ENCODE data around the gene FGD2. TPM values are rescaled to one million over a fixed set of nuclear protein-coding genes. Genes with fewer than 3 reads are reported as not detected.

Gene FGD2
- total and polyA plus RNA-seq, 9 of the 15 experiments (the other 6 are each of a cell fraction or from before 2014, with no cell fraction given) = 0.09 TPM; not detected in 8

- TF ChIP-seq PRPF4 (IDR thresholded peaks at IDR 0.05; ENCODE audit: insufficient read depth, low read depth, low read length, poor library complexity, severe bottlenecking) (no peak), YY1 (IDR thresholded peaks at IDR 0.05; ENCODE audit: borderline replicate concordance in 1 of 3, control insufficient read depth in 1 of 3, extremely low read depth in 1 of 3, insufficient read depth in 3 of 3, insufficient read length in 1 of 3, insufficient replicate concordance in 2 of 3, low read depth in 1 of 3, low read length in 2 of 3) (peak in 1 of 3 experiments; percentile 28), MYBL2 (IDR thresholded peaks at IDR 0.05; ENCODE audit: low read depth) (no peak), MYBL2 (CRISPR knock-in tag; IDR thresholded peaks at IDR 0.05; ENCODE audit: borderline replicate concordance) (no peak), HSF4 (CRISPR knock-in tag; IDR thresholded peaks at IDR 0.05; ENCODE audit: borderline replicate concordance) (no peak), EGR1 (conservative IDR thresholded peaks at IDR 0.05) (no peak; the same call in 1 of the 2 replicates), POLR3G (IDR thresholded peaks at IDR 0.05; ENCODE audit: extremely low read depth, insufficient read length, insufficient replicate concordance) (no peak), GATAD2A (IDR thresholded peaks at IDR 0.05) (0 out of 2 replicates have a peak, but pooled peaks have one; percentile 70), ARID2 (IDR thresholded peaks at IDR 0.05) (no peak), CBX5 (IDR thresholded peaks at IDR 0.05; ENCODE audit: borderline replicate concordance, low read depth) (no peak), ZNF75A (CRISPR knock-in tag; IDR thresholded peaks at IDR 0.05) (no peak)
- TF ChIP-seq, protein P1, sequence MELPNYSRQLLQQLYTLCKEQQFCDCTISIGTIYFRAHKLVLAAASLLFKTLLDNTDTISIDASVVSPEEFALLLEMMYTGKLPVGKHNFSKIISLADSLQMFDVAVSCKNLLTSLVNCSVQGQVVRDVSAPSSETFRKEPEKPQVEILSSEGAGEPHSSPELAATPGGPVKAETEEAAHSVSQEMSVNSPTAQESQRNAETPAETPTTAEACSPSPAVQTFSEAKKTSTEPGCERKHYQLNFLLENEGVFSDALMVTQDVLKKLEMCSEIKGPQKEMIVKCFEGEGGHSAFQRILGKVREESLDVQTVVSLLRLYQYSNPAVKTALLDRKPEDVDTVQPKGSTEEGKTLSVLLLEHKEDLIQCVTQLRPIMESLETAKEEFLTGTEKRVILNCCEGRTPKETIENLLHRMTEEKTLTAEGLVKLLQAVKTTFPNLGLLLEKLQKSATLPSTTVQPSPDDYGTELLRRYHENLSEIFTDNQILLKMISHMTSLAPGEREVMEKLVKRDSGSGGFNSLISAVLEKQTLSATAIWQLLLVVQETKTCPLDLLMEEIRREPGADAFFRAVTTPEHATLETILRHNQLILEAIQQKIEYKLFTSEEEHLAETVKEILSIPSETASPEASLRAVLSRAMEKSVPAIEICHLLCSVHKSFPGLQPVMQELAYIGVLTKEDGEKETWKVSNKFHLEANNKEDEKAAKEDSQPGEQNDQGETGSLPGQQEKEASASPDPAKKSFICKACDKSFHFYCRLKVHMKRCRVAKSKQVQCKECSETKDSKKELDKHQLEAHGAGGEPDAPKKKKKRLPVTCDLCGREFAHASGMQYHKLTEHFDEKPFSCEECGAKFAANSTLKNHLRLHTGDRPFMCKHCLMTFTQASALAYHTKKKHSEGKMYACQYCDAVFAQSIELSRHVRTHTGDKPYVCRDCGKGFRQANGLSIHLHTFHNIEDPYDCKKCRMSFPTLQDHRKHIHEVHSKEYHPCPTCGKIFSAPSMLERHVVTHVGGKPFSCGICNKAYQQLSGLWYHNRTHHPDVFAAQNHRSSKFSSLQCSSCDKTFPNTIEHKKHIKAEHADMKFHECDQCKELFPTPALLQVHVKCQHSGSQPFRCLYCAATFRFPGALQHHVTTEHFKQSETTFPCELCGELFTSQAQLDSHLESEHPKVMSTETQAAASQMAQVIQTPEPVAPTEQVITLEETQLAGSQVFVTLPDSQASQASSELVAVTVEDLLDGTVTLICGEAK (IDR thresholded peaks at IDR 0.05) = peak; percentile 56; the same call in 1 of the 2 replicates
- TF ChIP-seq, protein P1 (CRISPR knock-in tag; IDR thresholded peaks at IDR 0.05) = no peak
- TF ChIP-seq, protein P2, sequence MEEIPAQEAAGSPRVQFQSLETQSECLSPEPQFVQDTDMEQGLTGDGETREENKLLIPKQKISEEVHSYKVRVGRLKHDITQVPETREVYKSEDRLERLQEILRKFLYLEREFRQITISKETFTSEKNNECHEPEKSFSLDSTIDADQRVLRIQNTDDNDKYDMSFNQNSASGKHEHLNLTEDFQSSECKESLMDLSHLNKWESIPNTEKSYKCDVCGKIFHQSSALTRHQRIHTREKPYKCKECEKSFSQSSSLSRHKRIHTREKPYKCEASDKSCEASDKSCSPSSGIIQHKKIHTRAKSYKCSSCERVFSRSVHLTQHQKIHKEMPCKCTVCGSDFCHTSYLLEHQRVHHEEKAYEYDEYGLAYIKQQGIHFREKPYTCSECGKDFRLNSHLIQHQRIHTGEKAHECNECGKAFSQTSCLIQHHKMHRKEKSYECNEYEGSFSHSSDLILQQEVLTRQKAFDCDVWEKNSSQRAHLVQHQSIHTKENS (CRISPR knock-in tag; IDR thresholded peaks at IDR 0.05) = no peak
- TF ChIP-seq, protein P3, sequence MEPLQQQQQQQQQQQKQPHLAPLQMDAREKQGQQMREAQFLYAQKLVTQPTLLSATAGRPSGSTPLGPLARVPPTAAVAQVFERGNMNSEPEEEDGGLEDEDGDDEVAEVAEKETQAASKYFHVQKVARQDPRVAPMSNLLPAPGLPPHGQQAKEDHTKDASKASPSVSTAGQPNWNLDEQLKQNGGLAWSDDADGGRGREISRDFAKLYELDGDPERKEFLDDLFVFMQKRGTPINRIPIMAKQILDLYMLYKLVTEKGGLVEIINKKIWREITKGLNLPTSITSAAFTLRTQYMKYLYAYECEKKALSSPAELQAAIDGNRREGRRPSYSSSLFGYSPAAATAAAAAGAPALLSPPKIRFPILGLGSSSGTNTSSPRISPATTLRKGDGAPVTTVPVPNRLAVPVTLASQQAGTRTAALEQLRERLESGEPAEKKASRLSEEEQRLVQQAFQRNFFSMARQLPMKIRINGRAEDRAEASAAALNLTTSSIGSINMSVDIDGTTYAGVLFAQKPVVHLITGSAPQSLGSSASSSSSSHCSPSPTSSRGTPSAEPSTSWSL (CRISPR knock-in tag; IDR thresholded peaks at IDR 0.05; ENCODE audit: borderline replicate concordance) = no peak
Measured at GRCh38 chr6:36984581-36985416, 20.7 kb upstream of the FGD2 start (continued).
